Astrocyte (in vitro differentiated cells and primary cell): ENCODE data around the gene OBP2B. TPM values are rescaled to one million over a fixed set of nuclear protein-coding genes. Genes with fewer than 3 reads are reported as not detected.

ENCODE experiments used
- DNase-seq: peaks from one replicate; pipeline ENCODE4 v3.0.0-alpha.2; 2010; ENCODE audit warnings: low read depth
- FAIRE-seq: peaks from 2 replicates; lab custom pipeline; 2011; peaks lifted over from hg19 to GRCh38; lab: Jason Lieb, UNC
- H2AFZ ChIP-seq: 2 replicates; pipeline ENCODE4 v1.6.0; 2012; ENCODE audit warnings: low read depth, low read length, inconsistent platforms
- H3K27ac ChIP-seq: 2 replicates; pipeline ENCODE4 v1.5.1; 2011; ENCODE audit warnings: low read depth, low read length, inconsistent platforms
- H3K27me3 ChIP-seq: 2 replicates; pipeline ENCODE4 v1.6.0; 2011; ENCODE audit warnings: low read length, inconsistent platforms; ENCODE audit not compliant: insufficient read depth
- H3K36me3 ChIP-seq: 2 replicates; pipeline ENCODE4 v1.5.1; 2011; ENCODE audit warnings: low read length, inconsistent platforms; ENCODE audit not compliant: insufficient read depth
- H3K4me1 ChIP-seq: 2 replicates; pipeline ENCODE4 v1.5.1; 2011; ENCODE audit warnings: low read length, inconsistent platforms; ENCODE audit not compliant: insufficient read depth
- H3K4me2 ChIP-seq: 2 replicates; pipeline ENCODE4 v1.6.0; 2012; ENCODE audit warnings: low read length, inconsistent platforms
- H3K4me3 ChIP-seq: 2 replicates; pipeline ENCODE4 v1.5.1; 2011; ENCODE audit warnings: low read depth, mild to moderate bottlenecking, low read length, inconsistent platforms; ENCODE audit not compliant: insufficient read depth
- H3K79me2 ChIP-seq: 2 replicates; pipeline ENCODE4 v1.6.0; 2012; ENCODE audit warnings: mild to moderate bottlenecking, low read length, inconsistent platforms; ENCODE audit not compliant: insufficient read depth
- H3K9ac ChIP-seq: 2 replicates; pipeline ENCODE4 v1.6.0; 2012; ENCODE audit warnings: mild to moderate bottlenecking, low read length, inconsistent platforms
- H3K9me3 ChIP-seq: 2 replicates; pipeline ENCODE4 v1.5.1; 2012; ENCODE audit warnings: low read depth, mild to moderate bottlenecking, low read length, inconsistent platforms; ENCODE audit not compliant: insufficient read depth
- H4K20me1 ChIP-seq: 2 replicates; pipeline ENCODE4 v1.6.0; 2012; ENCODE audit warnings: low read length, inconsistent platforms; ENCODE audit not compliant: insufficient read depth
- H3K27ac Mint-ChIP-seq: one replicate; pipeline ENCODE4 v1.8.0; 2021; ENCODE audit warnings: mild to moderate bottlenecking, mixed read lengths; ENCODE audit not compliant: unreplicated experiment
- H3K27me3 Mint-ChIP-seq: one replicate; pipeline ENCODE4 v1.8.0; 2021; ENCODE audit warnings: low read depth, mixed read lengths; ENCODE audit not compliant: unreplicated experiment
- H3K36me3 Mint-ChIP-seq: one replicate; pipeline ENCODE4 v1.8.0; 2021; ENCODE audit warnings: low read depth, mixed read lengths; ENCODE audit not compliant: unreplicated experiment
- H3K4me1 Mint-ChIP-seq: one replicate; pipeline ENCODE4 v1.8.0; 2021; ENCODE audit warnings: low read depth, mixed read lengths; ENCODE audit not compliant: unreplicated experiment
- H3K4me3 Mint-ChIP-seq: one replicate; pipeline ENCODE4 v1.8.0; 2021; ENCODE audit warnings: mild to moderate bottlenecking, moderate library complexity, mixed read lengths; ENCODE audit not compliant: unreplicated experiment
- H3K9me3 Mint-ChIP-seq: one replicate; pipeline ENCODE4 v1.8.0; 2021; ENCODE audit warnings: mild to moderate bottlenecking, mixed read lengths; ENCODE audit not compliant: unreplicated experiment
- CTCF ChIP-seq: IDR thresholded peaks from 2 replicates; pipeline ENCODE4 v1.5.1; 2011; ENCODE audit warnings: low read depth, mild to moderate bottlenecking, inconsistent platforms, low read length, moderate library complexity; ENCODE audit not compliant: insufficient read depth
- EZH2 ChIP-seq: IDR thresholded peaks from 2 replicates; pipeline ENCODE4 v1.6.1; 2012; ENCODE audit warnings: mild to moderate bottlenecking, low read length, inconsistent platforms; ENCODE audit not compliant: insufficient read depth
- total RNA-seq: library from RNA; stranded (reverse); gene quantifications from 2 replicates; pipeline ENCODE4 v1.2.1, GENCODE V29; 2021

Gene OBP2B
- total RNA-seq, 1 donor from 2014 or later, result not detected

DNA sequence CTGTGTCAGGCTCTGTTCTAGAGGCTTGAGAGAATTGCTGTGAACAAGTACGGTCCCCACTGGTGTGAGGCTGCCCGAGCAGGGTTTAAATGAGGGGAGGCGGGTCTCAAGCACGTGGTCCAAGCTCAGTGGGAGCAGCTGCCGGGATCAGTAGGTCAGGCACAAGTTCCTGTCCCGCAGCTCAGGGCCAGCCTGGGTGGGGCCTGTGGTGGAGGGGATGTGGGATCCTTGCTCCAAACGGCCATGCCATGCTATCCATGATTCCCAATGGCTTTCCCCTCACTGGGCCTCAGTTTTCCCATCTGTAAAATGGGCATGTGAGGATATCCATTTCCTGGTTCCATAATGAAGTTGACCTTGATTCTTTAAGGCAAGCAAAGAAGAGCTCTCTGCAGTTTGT lies 17.1 kb downstream of the OBP2B start:
- H3K79me2 ChIP-seq, result no peaks in the 10 kb centered on the region
- no peak overlapping the region for H3K4me3 ChIP-seq
- Mint-ChIP-seq H3K9me3 (peaks cover 6% of the 10 kb centered on the region), H3K27me3 (peaks cover 38% of the 10 kb centered on the region), H3K4me1 (no peaks in the 10 kb centered on the region), H3K27ac (no peak overlapping the region), H3K36me3 (no peaks in the 10 kb centered on the region), H3K4me3 (no peak overlapping the region)
- no peaks in the 10 kb centered on the region for H3K36me3 ChIP-seq
- no peaks in the 10 kb centered on the region for H3K9me3 ChIP-seq
- no peaks in the 10 kb centered on the region for H3K4me1 ChIP-seq
- H3K27me3 ChIP-seq, result peaks cover 23% of the 10 kb centered on the region
- H3K9ac ChIP-seq, result no peak overlapping the region
- FAIRE-seq (no peak), DNase-seq (no peak)
- H2AFZ ChIP-seq, result no peak overlapping the region
- H4K20me1 ChIP-seq, result no peaks in the 10 kb centered on the region
- H3K27ac ChIP-seq, result no peak overlapping the region
- H3K4me2 ChIP-seq, result no peak overlapping the region
- no peak for TF ChIP-seq EZH2
- no peak for TF ChIP-seq CTCF

DNA sequence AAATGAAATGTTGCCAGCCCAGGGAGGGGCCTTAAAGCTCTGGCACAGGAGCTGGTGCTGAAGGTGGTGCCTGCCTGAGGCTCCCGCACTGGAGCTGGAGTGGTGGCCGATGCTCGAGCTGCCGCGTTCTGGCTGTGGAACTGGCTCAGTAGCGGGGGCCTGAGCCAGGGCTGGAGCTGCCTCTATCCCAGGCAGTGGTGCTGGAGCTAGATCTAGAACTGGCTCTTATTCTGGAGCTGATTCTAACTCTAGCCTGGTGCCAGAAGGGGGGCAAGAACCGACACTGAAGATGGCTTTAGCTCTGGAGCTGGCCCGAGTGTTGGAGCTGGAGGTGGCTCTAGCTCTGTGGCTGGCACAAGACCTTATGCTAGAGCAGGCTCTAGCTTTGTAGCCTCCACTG lies 19.2 kb downstream of the OBP2B start:
- Histone ChIP-seq H3K27ac (no peak overlapping the region), H3K4me2 (no peak overlapping the region), H3K9ac (no peak overlapping the region), H2AFZ (no peak overlapping the region), H4K20me1 (no peaks in the 10 kb centered on the region), H3K79me2 (no peaks in the 10 kb centered on the region), H3K4me3 (no peak overlapping the region), H3K27me3 (peaks cover 24% of the 10 kb centered on the region), H3K9me3 (no peaks in the 10 kb centered on the region), H3K4me1 (no peaks in the 10 kb centered on the region), H3K36me3 (no peaks in the 10 kb centered on the region)
- peaks cover 6% of the 10 kb centered on the region for H3K9me3 Mint-ChIP-seq
- peaks cover 36% of the 10 kb centered on the region for H3K27me3 Mint-ChIP-seq
- no peak overlapping the region for H3K4me3 Mint-ChIP-seq
- no peak for DNase-seq
- no peak overlapping the region for H3K27ac Mint-ChIP-seq
- no peak for TF ChIP-seq EZH2
- no peak for TF ChIP-seq CTCF
- peaks cover 4% of the 10 kb centered on the region for H3K4me1 Mint-ChIP-seq
- H3K36me3 Mint-ChIP-seq, result no peaks in the 10 kb centered on the region
- no peak for FAIRE-seq

- H3K4me1 ChIP-seq, result no peaks in the 10 kb centered on the region
- no peaks in the 10 kb centered on the region for H3K36me3 Mint-ChIP-seq
- FAIRE-seq (no peak), DNase-seq (no peak)
- no peak overlapping the region for H3K4me3 ChIP-seq
- H3K36me3 ChIP-seq, result no peaks in the 10 kb centered on the region
- H3K4me2 ChIP-seq, result no peak overlapping the region
- H3K9me3 Mint-ChIP-seq, result peaks cover 3% of the 10 kb centered on the region
- no peak overlapping the region for H3K4me3 Mint-ChIP-seq
- H3K27me3 Mint-ChIP-seq, result peaks cover 34% of the 10 kb centered on the region
- H2AFZ ChIP-seq, result no peak overlapping the region
- no peak overlapping the region for H3K27ac ChIP-seq
- H3K9me3 ChIP-seq, result no peaks in the 10 kb centered on the region
- no peaks in the 10 kb centered on the region for H4K20me1 ChIP-seq
- H3K9ac ChIP-seq, result no peak overlapping the region
- H3K4me1 Mint-ChIP-seq, result peaks cover 5% of the 10 kb centered on the region
- H3K27ac Mint-ChIP-seq, result no peak overlapping the region
- no peak for TF ChIP-seq EZH2
- TF ChIP-seq CTCF, result no peak
- no peaks in the 10 kb centered on the region for H3K79me2 ChIP-seq
- H3K27me3 ChIP-seq, result peaks cover 30% of the 10 kb centered on the region
These were observed 20.2 kb downstream of the OBP2B start for GRCh38 chr9:133188843-133189180.
